Muscle of leg (tissue), 16 donors: ENCODE results near the gene HNRNPH1. TPM values are rescaled to one million over a fixed set of nuclear protein-coding genes. Genes with fewer than 3 reads are reported as not detected.
"Not testable (repeated sequence)": the region's sequence is repeated elsewhere in the genome, so short reads cannot be mapped to it uniquely, and the experiment has no call there.

Source experiments
- DNase-seq: peaks from one replicate; pipeline ENCODE4 v3.0.0; 2013
- H3K27ac ChIP-seq: one replicate; pipeline ENCODE4 v1.5.1; 2013; ENCODE audit warnings: mild to moderate bottlenecking, low read length, control low read depth
- H3K27me3 ChIP-seq: one replicate; pipeline ENCODE4 v1.6.1; 2013; ENCODE audit warnings: low read length; ENCODE audit not compliant: control insufficient read depth, insufficient read depth
- H3K36me3 ChIP-seq: one replicate; pipeline ENCODE4 v1.6.1; 2013; ENCODE audit warnings: low read length; ENCODE audit not compliant: control insufficient read depth, insufficient read depth
- H3K4me1 ChIP-seq: one replicate; pipeline ENCODE4 v1.6.1; 2013; ENCODE audit warnings: low read length; ENCODE audit not compliant: control insufficient read depth, insufficient read depth
- H3K4me3 ChIP-seq: one replicate; pipeline ENCODE4 v1.5.1; 2013; ENCODE audit warnings: low read length, control low read depth
- H3K9me3 ChIP-seq: replicated peaks from 2 replicates; pipeline ENCODE4 v1.6.1; 2013; ENCODE audit warnings: low read depth, low read length; ENCODE audit not compliant: control insufficient read depth
- WGBS: methylation state at CpG from one replicate; pipeline ENCODE4 v1.1.5; 2013; ENCODE audit warnings: missing lambda C conversion rate; ENCODE audit not compliant: insufficient coverage; 5-methylcytosine and 5-hydroxymethylcytosine counted together
- long read RNA-seq, 11 donors: transcript quantifications; one replicate each; lab custom pipeline, GENCODE V29; 2026
- polyA plus RNA-seq, 8 donors: library from polyadenylated mRNA; unstranded; fragments of 120-200 nt; gene quantifications; one replicate each; pipeline versions ENCODE4 v1.2.1 to v1.2.3, GENCODE V29; 2013; ENCODE audit warnings: inconsistent platforms in 1 of 8, low replicate concordance in 1 of 8; ENCODE audit not compliant: insufficient read length in 8 of 8, insufficient read depth in 1 of 8
- total RNA-seq: library from RNA; stranded (reverse); fragments of 120-200 nt; gene quantifications from one replicate; pipeline ENCODE4 v1.2.4, GENCODE V29; 2013

The HNRNPH1 gene
- total RNA-seq (396 TPM), polyA plus RNA-seq (100 to 1,000 TPM; 430 to 829 (median 580) TPM)
- long read RNA-seq, donor 1, full-length matches to known transcripts, result 13 of 28 reads
- long read RNA-seq, donor 1, partial matches to known transcripts, result 15 of 28 reads
- long read RNA-seq, donor 1, other reads (novel, unspliced or antisense), result 0 of 28 reads
- long read RNA-seq, donor 2, partial matches to known transcripts, result 0 of 3 reads
- long read RNA-seq, donor 2, other reads (novel, unspliced or antisense), result 0 of 3 reads
- long read RNA-seq, donor 3, full-length matches to known transcripts, result 22 of 44 reads
- long read RNA-seq, donor 3, partial matches to known transcripts, result 22 of 44 reads
- long read RNA-seq, donor 3, other reads (novel, unspliced or antisense), result 0 of 44 reads
- long read RNA-seq, donor 4, partial matches to known transcripts, result 10 of 16 reads
- long read RNA-seq, donor 4, other reads (novel, unspliced or antisense), result 0 of 16 reads
- long read RNA-seq, donor 5, full-length matches to known transcripts, result 49 of 110 reads
- long read RNA-seq, donor 5, partial matches to known transcripts, result 61 of 110 reads
- long read RNA-seq, donor 5, other reads (novel, unspliced or antisense), result 0 of 110 reads
- long read RNA-seq, donor 6, full-length matches to known transcripts, result 26 of 92 reads
- long read RNA-seq, donor 6, partial matches to known transcripts, result 66 of 92 reads
- long read RNA-seq, donor 6, other reads (novel, unspliced or antisense), result 0 of 92 reads
- long read RNA-seq, donor 7, transcript HNRNPH1-203 (14 exons, 2,279 nt), result major isoform, 5 of 497 reads
- long read RNA-seq, donor 7, partial matches to known transcripts, result 480 of 497 reads
- long read RNA-seq, donor 7, other reads (novel, unspliced or antisense), result 0 of 497 reads
- long read RNA-seq, donor 8, full-length matches to known transcripts, result 22 of 60 reads
- long read RNA-seq, donor 8, partial matches to known transcripts, result 38 of 60 reads
- long read RNA-seq, donor 8, other reads (novel, unspliced or antisense), result 0 of 60 reads
- long read RNA-seq, donor 9, transcript HNRNPH1-203 (14 exons, 2,279 nt), result major isoform, 5 of 66 reads
- long read RNA-seq, donor 9, partial matches to known transcripts, result 42 of 66 reads
- long read RNA-seq, donor 9, other reads (novel, unspliced or antisense), result 0 of 66 reads
- long read RNA-seq, donor 10, full-length matches to known transcripts, result 26 of 89 reads
- long read RNA-seq, donor 10, partial matches to known transcripts, result 63 of 89 reads
- long read RNA-seq, donor 10, other reads (novel, unspliced or antisense), result 0 of 89 reads
- long read RNA-seq, donor 11, full-length matches to known transcripts, result 18 of 41 reads
- long read RNA-seq, donor 11, partial matches to known transcripts, result 23 of 41 reads
- long read RNA-seq, donor 11, other reads (novel, unspliced or antisense), result 0 of 41 reads

GRCh38 chr5:179623003-179623905, at the start of gene HNRNPH1:
TSS of gene HNRNPH1 (minus strand) at chr5:179623671. CDS start at chr5:179623133, 538 bp downstream.
- H3K27me3 ChIP-seq, result no peaks in the 10 kb centered on the region
- DNase-seq, result peak; percentile 100
- H3K4me1 ChIP-seq, result peaks cover 23% of the 10 kb centered on the region
- H3K4me3 ChIP-seq, result peak within 1 kb of the TSS; percentile 71
- H3K9me3 ChIP-seq, result no peaks in the 10 kb centered on the region
- WGBS, result 0% methylated on average over 81 of the region's 92 CpGs
- peak within 1 kb of the TSS; percentile 99 for H3K27ac ChIP-seq
- peaks cover 27% of the 10 kb centered on the region for H3K36me3 ChIP-seq

- H3K27me3 ChIP-seq, result no peaks in the 10 kb centered on the region
- H3K27ac ChIP-seq, result no peak overlapping the region
- no peaks in the 10 kb centered on the region for H3K4me1 ChIP-seq
- DNase-seq, result peak; percentile 36
- no peaks in the 10 kb centered on the region for H3K9me3 ChIP-seq
- H3K4me3 ChIP-seq, result no peak overlapping the region
- peaks cover 9% of the 10 kb centered on the region for H3K36me3 ChIP-seq
- 24% methylated on average over 7 of the region's 7 CpGs for WGBS
Observed at GRCh38 chr5:179668391-179668790, 44.9 kb upstream of the HNRNPH1 start.

GRCh38 chr5:179661647-179662046, 38.2 kb upstream of the HNRNPH1 start:
- not testable (repeated sequence) for H3K9me3 ChIP-seq, DNase-seq, H3K36me3 ChIP-seq, H3K4me1 ChIP-seq, H3K27ac ChIP-seq, H3K4me3 ChIP-seq, H3K27me3 ChIP-seq
- 88% methylated on average over 3 of the region's 6 CpGs for WGBS

- Histone ChIP-seq H3K27ac (peak overlapping the region; percentile 20), H3K4me3 (peak overlapping the region; percentile 47)
- peak; percentile 29 for DNase-seq
- not testable (repeated sequence) for H3K27me3 ChIP-seq, H3K9me3 ChIP-seq, H3K36me3 ChIP-seq, H3K4me1 ChIP-seq
- 4% methylated on average over 9 of the region's 29 CpGs for WGBS
Observed at GRCh38 chr5:179658179-179658856, 34.8 kb upstream of the HNRNPH1 start.

GRCh38 chr5:179657302-179658178, 34.1 kb upstream of the HNRNPH1 start:
- WGBS, result no CpG with 5 or more reads among the region's 50 CpGs

GRCh38 chr5:179653135-179653534, 29.7 kb upstream of the HNRNPH1 start:
- H3K36me3 ChIP-seq, H3K27me3 ChIP-seq, H3K4me1 ChIP-seq, H3K4me3 ChIP-seq, H3K27ac ChIP-seq, H3K9me3 ChIP-seq, DNase-seq: not testable (repeated sequence)
- WGBS, result no CpG with 5 or more reads among the region's 2 CpGs

More at GRCh38 chr5:179657302-179658178, 34.1 kb upstream of the HNRNPH1 start:
- not testable (repeated sequence) for H3K4me3 ChIP-seq, H3K27me3 ChIP-seq, DNase-seq, H3K4me1 ChIP-seq, H3K9me3 ChIP-seq, H3K27ac ChIP-seq, H3K36me3 ChIP-seq

- DNase-seq, H3K27me3 ChIP-seq, H3K9me3 ChIP-seq, H3K27ac ChIP-seq, H3K4me1 ChIP-seq, H3K36me3 ChIP-seq, H3K4me3 ChIP-seq: not testable (repeated sequence)
- WGBS, result 87% methylated on average over 5 of the region's 26 CpGs
Observed at GRCh38 chr5:179650245-179650644, 26.8 kb upstream of the HNRNPH1 start.

- H3K36me3 ChIP-seq, H3K4me1 ChIP-seq, H3K4me3 ChIP-seq, H3K9me3 ChIP-seq, H3K27ac ChIP-seq, DNase-seq, H3K27me3 ChIP-seq: not testable (repeated sequence)
- WGBS, result 33% methylated on average over 2 of the region's 10 CpGs
Observed at GRCh38 chr5:179649166-179649703, 25.8 kb upstream of the HNRNPH1 start.
